GM12878 (cell line): ENCODE measurements around the gene PARD6A. TPM values are rescaled to one million over a fixed set of nuclear protein-coding genes. Genes with fewer than 3 reads are reported as not detected.

Experiments
- ATF7 ChIP-seq: fragments of 450-650 bp; IDR thresholded peaks from 2 replicates; pipeline ENCODE4 v1.6.1; 2016; ENCODE audit warnings: low read depth, mild to moderate bottlenecking
- CBX3 ChIP-seq: fragments of 200-600 bp; sonication (generic); IDR thresholded peaks from 2 replicates; pipeline ENCODE4 v1.6.1; 2016; ENCODE audit warnings: low read depth, borderline replicate concordance
- CUX1 ChIP-seq: IDR thresholded peaks from 2 replicates; pipeline ENCODE4 v1.6.1; 2012; ENCODE audit warnings: improper control_type of control experiment, low read depth, low read length; ENCODE audit not compliant: insufficient replicate concordance
- EED ChIP-seq: sonication (generic); IDR thresholded peaks from 2 replicates; pipeline ENCODE4 v1.6.1; 2016; ENCODE audit warnings: antibody characterized with exemption, low read depth
- GATAD2B ChIP-seq: fragments of 450-650 bp; conservative IDR thresholded peaks from 2 replicates; pipeline ENCODE4 v1.6.1; 2017; ENCODE audit warnings: low read depth, mild to moderate bottlenecking, moderate library complexity
- HDAC6 ChIP-seq: fragments of 200-600 bp; sonication (generic); IDR thresholded peaks from one replicate; pipeline ENCODE4 v1.8.0; 2017; ENCODE audit warnings: antibody characterized with exemption; ENCODE audit not compliant: unreplicated experiment
- MEF2A ChIP-seq: IDR thresholded peaks from 2 replicates; pipeline ENCODE4 v1.6.1; 2011; ENCODE audit warnings: low read depth, mild to moderate bottlenecking, low read length, moderate library complexity; ENCODE audit not compliant: insufficient read depth
- NR2C1 ChIP-seq: fragments of 450-650 bp; IDR thresholded peaks from 2 replicates; pipeline ENCODE4 v1.6.1; 2017; ENCODE audit warnings: antibody characterized with exemption, mild to moderate bottlenecking, moderate library complexity
- YBX1 ChIP-seq: fragments of 450-650 bp; IDR thresholded peaks from 2 replicates; pipeline ENCODE4 v1.6.1; 2016; ENCODE audit warnings: antibody characterized with exemption
- ZBTB11 ChIP-seq: fragments of 450-650 bp; formaldehyde crosslinking; IDR thresholded peaks from 2 replicates; pipeline ENCODE4 v1.5.0; 2022; ENCODE audit warnings: mild to moderate bottlenecking, missing genetic modification characterization
- ZBTB4 ChIP-seq: fragments of 450-650 bp; formaldehyde crosslinking; IDR thresholded peaks from 2 replicates; pipeline ENCODE4 v1.4.0; 2022; ENCODE audit warnings: mild to moderate bottlenecking, moderate library complexity
- ZBTB40 ChIP-seq: fragments of 450-650 bp; IDR thresholded peaks from 2 replicates; pipeline ENCODE4 v1.6.1; 2016; ENCODE audit warnings: mild to moderate bottlenecking, moderate library complexity, borderline replicate concordance
- polyA plus RNA-seq, 11 experiments: library from polyadenylated mRNA; depleted of rRNA in 4 of 11; unstranded in 6 of 11; stranded (reverse) in 5 of 11; fragments of >200 nt; fragmentation: Nextera tagmentation in 4 of 11; fragmentation: Illumina TruSeq in 1 of 11; extraction: Ambion mirVana in 4 of 11; extraction: Trizol in 1 of 11; gene quantifications; 1 replicate in 1 of 11; 2 replicates in 10 of 11; pipeline versions ENCODE4 v1.2.1 to v1.2.3, GENCODE V29; 2011 to 2016; ENCODE audit warnings: inconsistent platforms in 2 of 11, missing spikeins in 2 of 11, low read depth in 1 of 11
- total RNA-seq, 4 experiments: library from RNA; depleted of rRNA in 3 of 4; stranded (reverse); fragments of >200 nt in 3 of 4; fragmentation: Illumina TruSeq in 1 of 4; extraction: Trizol in 1 of 4; gene quantifications; 2 replicates each; pipeline versions ENCODE4 v1.2.1 to v1.2.3, GENCODE V29; 2013 to 2021

PARD6A gene
- total and polyA plus RNA-seq, 10 of the 15 experiments (the other 5 are each of a cell fraction or from before 2014, with no cell fraction given), result 0.42 to 10.1 (median 4.4) TPM

- TF ChIP-seq ZBTB11 (CRISPR knock-in tag), result no peak
- TF ChIP-seq ZBTB40, result 0 out of 2 replicates have a peak, but pooled peaks have one; percentile 37
- TF ChIP-seq NR2C1, result no peak; the same call in 1 of the 2 replicates
- TF ChIP-seq CUX1, result no peak
- TF ChIP-seq HDAC6, result no peak
- no peak for TF ChIP-seq YBX1
- no peak for TF ChIP-seq ZBTB4 (CRISPR knock-in tag)
- no peak; the same call in 1 of the 2 replicates for TF ChIP-seq GATAD2B
- TF ChIP-seq CBX3, result no peak
- no peak for TF ChIP-seq MEF2A
- TF ChIP-seq EED, result no peak
- TF ChIP-seq ATF7, result no peak
These were observed 841 bp upstream of the PARD6A start, which contains the start of gene ACD (continued) for GRCh38 chr16:67659675-67660563.
